Right atrium auricular region (tissue), 2 donors: ENCODE measurements around the gene TPO. TPM values are rescaled to one million over a fixed set of nuclear protein-coding genes. Genes with fewer than 3 reads are reported as not detected.

Experiments
- DNase-seq: peaks from one replicate; pipeline ENCODE4 v3.0.0-alpha.2; 2019; ENCODE audit warnings: low spot score
- H3K27ac ChIP-seq, 2 donors: fragments of 200-600 bp; sonication (generic); 1 replicate in 1 of 2; 2 replicates in 1 of 2; pipeline ENCODE4 v1.5.1; 2016 to 2019
- H3K27me3 ChIP-seq, 2 donors: fragments of 200-600 bp; sonication (generic); one replicate each; pipeline versions ENCODE4 v1.5.1 to v1.6.0; 2017 to 2019
- H3K36me3 ChIP-seq: fragments of 200-600 bp; sonication (generic); one replicate; pipeline ENCODE4 v1.5.1; 2016
- H3K4me1 ChIP-seq, 2 donors: fragments of 200-600 bp; sonication (generic); one replicate each; pipeline versions ENCODE4 v1.5.1 to v1.6.0; 2017 to 2019
- H3K4me3 ChIP-seq, 2 donors: fragments of 200-600 bp; sonication (generic); 1 replicate in 1 of 2; 2 replicates in 1 of 2; pipeline ENCODE4 v1.5.1; 2017 to 2019; ENCODE audit warnings: mild to moderate bottlenecking in 1 of 2, moderate library complexity in 1 of 2
- H3K9me3 ChIP-seq, 2 donors: fragments of 200-600 bp; sonication (generic); one replicate each; pipeline ENCODE4 v1.5.1; 2019
- total RNA-seq, 2 donors: library from RNA; depleted of rRNA; stranded (reverse); fragments of >200 nt; gene quantifications; one replicate each; pipeline ENCODE4 v1.1.0, GENCODE V29; 2016
- TF ChIP-seq, protein P1 (sequence below), 2 donors: fragments of 200-600 bp; sonication (generic); IDR thresholded peaks; one replicate each; pipeline ENCODE4 v1.5.1; 2019; ENCODE audit warnings: antibody characterized with exemption in 2 of 2

Gene TPO
- total RNA-seq, 2 donors from 2014 or later = 0.08 to 2.7 TPM

DNA sequence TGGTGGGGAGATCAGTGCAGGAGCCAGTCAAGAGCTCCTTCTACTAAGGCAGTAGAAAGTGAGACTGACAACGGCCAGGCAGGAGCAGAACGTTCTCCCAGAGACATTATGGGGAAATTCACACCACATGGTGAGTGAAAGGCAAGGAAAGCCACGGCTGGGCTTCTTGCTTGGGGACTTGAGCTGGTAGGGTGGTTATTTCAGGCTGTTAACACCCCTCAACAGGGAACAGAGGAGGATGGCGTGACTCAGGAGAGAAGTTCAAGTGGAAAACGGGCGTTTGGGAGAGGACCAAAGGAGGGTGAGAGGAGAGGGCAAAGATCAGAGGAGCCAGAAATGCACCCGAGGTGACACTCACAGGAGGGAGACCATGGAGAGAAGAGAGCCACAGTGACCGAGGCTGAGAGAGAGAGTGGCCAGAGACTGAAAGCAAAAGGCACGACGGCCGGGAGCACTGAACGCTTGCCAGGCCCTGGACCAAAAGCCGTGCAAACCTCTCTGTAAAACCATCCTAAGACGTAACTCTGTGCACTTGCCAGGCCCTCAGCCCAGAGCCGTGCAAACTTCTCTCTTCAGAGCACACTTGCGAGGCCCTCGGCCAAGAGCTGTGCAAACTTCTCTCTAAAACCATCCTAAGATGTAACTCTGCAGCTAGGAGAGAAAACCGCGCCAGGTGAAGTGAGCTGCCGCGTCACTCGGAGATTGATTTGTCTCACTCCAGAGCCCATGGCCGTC is 7.7 kb downstream of the TPO start:
- Histone ChIP-seq H3K27me3 (no peaks in the 10 kb centered on the region), H3K4me1 (no peaks in the 10 kb centered on the region), H3K9me3 (no peaks in the 10 kb centered on the region), H3K4me3 (no peak overlapping the region), H3K27ac (no peak overlapping the region), H3K36me3 (no peaks in the 10 kb centered on the region)
- no peak for DNase-seq
- TF ChIP-seq, protein P1, sequence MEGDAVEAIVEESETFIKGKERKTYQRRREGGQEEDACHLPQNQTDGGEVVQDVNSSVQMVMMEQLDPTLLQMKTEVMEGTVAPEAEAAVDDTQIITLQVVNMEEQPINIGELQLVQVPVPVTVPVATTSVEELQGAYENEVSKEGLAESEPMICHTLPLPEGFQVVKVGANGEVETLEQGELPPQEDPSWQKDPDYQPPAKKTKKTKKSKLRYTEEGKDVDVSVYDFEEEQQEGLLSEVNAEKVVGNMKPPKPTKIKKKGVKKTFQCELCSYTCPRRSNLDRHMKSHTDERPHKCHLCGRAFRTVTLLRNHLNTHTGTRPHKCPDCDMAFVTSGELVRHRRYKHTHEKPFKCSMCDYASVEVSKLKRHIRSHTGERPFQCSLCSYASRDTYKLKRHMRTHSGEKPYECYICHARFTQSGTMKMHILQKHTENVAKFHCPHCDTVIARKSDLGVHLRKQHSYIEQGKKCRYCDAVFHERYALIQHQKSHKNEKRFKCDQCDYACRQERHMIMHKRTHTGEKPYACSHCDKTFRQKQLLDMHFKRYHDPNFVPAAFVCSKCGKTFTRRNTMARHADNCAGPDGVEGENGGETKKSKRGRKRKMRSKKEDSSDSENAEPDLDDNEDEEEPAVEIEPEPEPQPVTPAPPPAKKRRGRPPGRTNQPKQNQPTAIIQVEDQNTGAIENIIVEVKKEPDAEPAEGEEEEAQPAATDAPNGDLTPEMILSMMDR (IDR thresholded peaks at IDR 0.05) = no peak

DNA sequence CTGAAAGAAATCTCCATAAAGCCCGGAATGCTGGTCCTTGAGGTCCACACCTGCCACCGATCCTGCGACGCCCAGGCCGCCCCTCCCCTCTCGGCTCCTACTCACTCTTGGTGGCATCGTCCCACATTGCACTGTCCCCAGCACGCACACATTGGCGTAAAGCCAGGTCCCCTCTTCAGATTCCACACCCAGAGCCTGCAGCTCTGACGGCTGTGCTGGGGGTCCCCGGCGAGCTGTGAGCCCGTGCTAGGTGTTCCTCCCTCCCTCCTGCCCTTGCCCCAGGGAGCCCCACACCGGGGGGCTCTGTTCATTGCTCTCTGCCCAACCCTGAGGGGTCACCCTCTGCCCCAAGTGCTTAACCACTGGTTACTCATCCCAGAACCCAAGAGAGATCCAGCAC is 8.5 kb downstream of the TPO start:
- H3K27ac ChIP-seq = no peak overlapping the region
- TF ChIP-seq, protein P1 (IDR thresholded peaks at IDR 0.05) = no peak
- no peaks in the 10 kb centered on the region for H3K27me3 ChIP-seq
- no peaks in the 10 kb centered on the region for H3K9me3 ChIP-seq
- H3K4me3 ChIP-seq = no peak overlapping the region
- no peak for DNase-seq
- no peaks in the 10 kb centered on the region for H3K4me1 ChIP-seq
- no peaks in the 10 kb centered on the region for H3K36me3 ChIP-seq

DNA sequence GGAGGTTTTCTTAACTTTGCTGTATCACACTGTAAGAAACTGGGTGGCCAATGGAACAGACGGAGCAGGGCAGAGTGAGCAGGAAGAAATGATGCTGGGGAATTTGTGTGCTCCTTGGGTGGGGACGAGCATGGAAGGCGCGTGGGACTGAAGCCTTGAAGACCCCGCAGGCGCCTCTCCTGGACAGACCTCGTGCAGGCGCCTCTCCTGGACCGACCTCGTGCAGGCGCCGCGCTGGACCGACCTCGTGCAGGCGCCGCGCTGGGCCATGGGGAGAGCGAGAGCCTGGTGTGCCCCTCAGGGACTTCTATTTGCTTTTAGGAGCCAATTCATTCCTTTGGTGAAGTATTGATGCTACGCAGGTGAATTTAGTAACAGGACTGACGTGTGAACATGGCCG is 8.9 kb downstream of the TPO start:
- H3K36me3 ChIP-seq = no peaks in the 10 kb centered on the region

DNA sequence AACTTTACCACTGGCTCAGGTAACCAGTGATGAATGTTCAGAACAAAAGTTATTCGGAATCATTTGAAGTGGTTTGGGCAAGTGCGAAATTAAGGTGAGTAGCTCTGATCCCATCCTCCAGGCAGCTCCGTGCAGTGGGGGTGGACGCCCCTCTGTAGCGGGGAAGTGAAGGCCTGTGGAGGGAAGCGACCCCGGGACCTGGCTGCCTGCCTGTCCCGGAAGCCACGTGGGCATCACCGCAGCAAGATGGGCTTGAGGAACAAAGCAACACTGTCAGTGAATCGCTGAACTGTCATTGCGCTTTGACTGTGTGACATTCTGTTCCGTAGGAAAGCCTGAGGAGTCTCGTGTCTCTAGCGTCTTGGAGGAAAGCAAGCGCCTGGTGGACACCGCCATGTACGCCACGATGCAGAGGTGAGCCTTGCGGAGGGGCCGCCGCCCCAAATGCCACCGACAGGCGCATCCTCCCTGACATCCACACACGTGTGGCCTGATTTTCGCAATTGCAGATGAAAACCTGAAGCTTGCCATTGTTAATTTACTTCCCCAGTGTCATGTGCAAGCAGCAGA is 9.5 kb downstream of the TPO start:
- no peak for DNase-seq
- Histone ChIP-seq H3K36me3 (no peaks in the 10 kb centered on the region), H3K4me1 (no peaks in the 10 kb centered on the region), H3K4me3 (no peak overlapping the region), H3K9me3 (no peaks in the 10 kb centered on the region), H3K27me3 (no peaks in the 10 kb centered on the region), H3K27ac (no peak overlapping the region)
- TF ChIP-seq, protein P1 (IDR thresholded peaks at IDR 0.05) = no peak

More for the DNA sequence above, 8.9 kb downstream of the TPO start:
- no peak for DNase-seq
- Histone ChIP-seq H3K9me3 (no peaks in the 10 kb centered on the region), H3K27me3 (no peaks in the 10 kb centered on the region), H3K4me3 (no peak overlapping the region), H3K4me1 (no peaks in the 10 kb centered on the region), H3K27ac (no peak overlapping the region)
- TF ChIP-seq, protein P1 (IDR thresholded peaks at IDR 0.05) = no peak

DNA sequence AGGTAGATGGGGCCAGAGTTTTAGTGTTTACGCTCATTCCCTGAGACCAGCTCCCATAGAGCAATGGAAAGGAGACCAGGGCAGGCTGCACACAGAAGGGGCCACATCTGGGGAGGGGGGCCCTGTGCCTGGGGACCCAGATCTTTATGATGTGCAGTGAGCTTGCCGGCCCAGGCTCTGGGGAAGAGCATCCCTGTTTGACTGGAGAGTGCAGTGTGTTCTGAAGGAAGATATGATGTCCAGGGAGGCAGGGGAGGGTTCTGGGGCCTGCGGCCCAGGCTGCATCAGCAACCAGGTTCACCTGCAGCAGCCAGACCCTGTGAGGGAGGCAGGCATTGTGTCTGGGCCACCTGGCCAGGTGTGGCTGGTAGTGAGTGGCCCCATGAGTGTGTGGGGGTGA is 13.8 kb downstream of the TPO start:
- H3K27me3 ChIP-seq = no peaks in the 10 kb centered on the region
- H3K27ac ChIP-seq = no peak overlapping the region
- no peak for DNase-seq
- no peaks in the 10 kb centered on the region for H3K9me3 ChIP-seq
- TF ChIP-seq, protein P1 (IDR thresholded peaks at IDR 0.05) = no peak
- no peaks in the 10 kb centered on the region for H3K36me3 ChIP-seq
- no peaks in the 10 kb centered on the region for H3K4me1 ChIP-seq
- H3K4me3 ChIP-seq = no peak overlapping the region
